Activated gamma-delta T cell treated with Interleukin-2 at 50 U/mL for 16 hours (primary cell): ENCODE measurements around the gene SLC23A2.
"Not testable (repeated sequence)": the region's sequence is repeated elsewhere in the genome, so short reads cannot be mapped to it uniquely, and the experiment has no call there.

Experiments
- DNase-seq: peaks from one replicate; pipeline ENCODE4 v3.0.0-alpha.2; 2020

Gene SLC23A2

GRCh38 chr20:4871486-4871885 is 129.8 kb downstream of the SLC23A2 start:
- no peak for DNase-seq

GRCh38 chr20:4870906-4871305 is 130.4 kb downstream of the SLC23A2 start:
- DNase-seq: no peak

- DNase-seq: no peak
Observed at GRCh38 chr20:4869290-4870193, 131.8 kb downstream of the SLC23A2 start.

- no peak for DNase-seq
Observed at GRCh38 chr20:4867051-4867450, 134.3 kb downstream of the SLC23A2 start.

- DNase-seq: no peak
Observed at GRCh38 chr20:4866429-4866828, 134.9 kb downstream of the SLC23A2 start.

GRCh38 chr20:4864311-4864752 is 137.0 kb downstream of the SLC23A2 start:
- DNase-seq: no peak

- DNase-seq: no peak
Observed at GRCh38 chr20:4862661-4863060, 138.6 kb downstream of the SLC23A2 start.

GRCh38 chr20:4861961-4862360 is 139.3 kb downstream of the SLC23A2 start:
- no peak for DNase-seq

GRCh38 chr20:4858000-4858399 is 143.3 kb downstream of the SLC23A2 start:
- no peak for DNase-seq

GRCh38 chr20:4856022-4856755 is 145.1 kb downstream of the SLC23A2 start:
- DNase-seq: no peak

- DNase-seq: no peak
Observed at GRCh38 chr20:4855555-4855954, 145.8 kb downstream of the SLC23A2 start.

GRCh38 chr20:4855097-4855496 is 146.2 kb downstream of the SLC23A2 start:
- DNase-seq: no peak

- DNase-seq: no peak
Observed at GRCh38 chr20:4854561-4854901, 146.8 kb downstream of the SLC23A2 start.

- DNase-seq: no peak
Observed at GRCh38 chr20:4853757-4854560, 147.4 kb downstream of the SLC23A2 start.

- no peak for DNase-seq
Observed at GRCh38 chr20:4853004-4853403, 148.3 kb downstream of the SLC23A2 start.

GRCh38 chr20:4850960-4851359 is 150.3 kb downstream of the SLC23A2 start:
- no peak for DNase-seq

GRCh38 chr20:4848829-4849228 is 152.5 kb downstream of the SLC23A2 start:
- not testable (repeated sequence) for DNase-seq

- DNase-seq: no peak
Observed at GRCh38 chr20:4848041-4848440, 153.3 kb downstream of the SLC23A2 start.

- no peak for DNase-seq
Observed at GRCh38 chr20:4846821-4847220, 154.5 kb downstream of the SLC23A2 start.

GRCh38 chr20:4844751-4845465 is 156.4 kb downstream of the SLC23A2 start:
- no peak for DNase-seq

- DNase-seq: no peak
Observed at GRCh38 chr20:4844325-4844724, 157.0 kb downstream of the SLC23A2 start.

GRCh38 chr20:4840801-4841200 is 160.5 kb downstream of the SLC23A2 start:
- DNase-seq: no peak

- DNase-seq: no peak
Observed at GRCh38 chr20:4838526-4838925, 162.8 kb downstream of the SLC23A2 start.
